ENCODE results near the gene STIP1.

The STIP1 gene

GRCh38 chr11:64238076-64238475, 52.1 kb downstream of the STIP1 start:
- no peak for TF ChIP-seq CTCF (IDR thresholded peaks at IDR 0.05; ENCODE audit: low read depth, low read length, missing control alignments)
- no peak overlapping the region for H3K4me3 ChIP-seq (replicated peaks; ENCODE audit: low read depth, low read length)
- DNase-seq (ENCODE audit: extremely low read depth, low read depth) = no peak

DNA sequence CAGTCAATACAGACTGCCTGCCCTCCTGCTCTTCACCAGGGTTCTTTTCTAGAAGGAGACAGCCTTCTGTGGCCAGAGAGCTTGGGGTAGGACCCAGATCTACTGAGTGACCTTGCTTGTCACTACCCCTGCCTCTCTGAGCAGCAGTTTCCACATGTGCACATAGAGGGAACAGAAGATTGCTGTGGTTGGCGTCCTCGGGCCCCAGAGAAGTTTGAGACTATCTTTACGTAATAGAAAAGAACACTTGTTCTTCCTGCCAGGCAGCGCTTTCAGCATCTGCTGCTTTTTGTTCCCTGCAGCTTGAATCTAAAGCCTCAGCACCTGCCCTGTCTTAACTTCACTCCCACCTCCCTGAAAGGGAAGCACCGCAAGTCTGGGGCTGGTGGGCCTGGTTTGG, 53.0 kb downstream of the STIP1 start:
- no peak for DNase-seq (ENCODE audit: extremely low read depth, low read depth)
- TF ChIP-seq CTCF (IDR thresholded peaks at IDR 0.05; ENCODE audit: low read depth, low read length, missing control alignments) = no peak
- H3K4me3 ChIP-seq (replicated peaks; ENCODE audit: low read depth, low read length) = no peak overlapping the region

- H3K4me3 ChIP-seq (replicated peaks; ENCODE audit: low read depth, low read length) = peak overlapping the region; percentile 80
- no peak for DNase-seq (ENCODE audit: extremely low read depth, low read depth)
- no peak for TF ChIP-seq CTCF (IDR thresholded peaks at IDR 0.05; ENCODE audit: low read depth, low read length, missing control alignments)
Measured at GRCh38 chr11:64239662-64240434, 53.9 kb downstream of the STIP1 start.

GRCh38 chr11:64240435-64241240, 54.7 kb downstream of the STIP1 start, which contains the start of gene FKBP2:
TSS of gene FKBP2 (plus strand) at chr11:64241095. CDS start at chr11:64242388, 1,293 bp downstream.
- peak; percentile 81 for DNase-seq (ENCODE audit: extremely low read depth, low read depth)
- TF ChIP-seq CTCF (IDR thresholded peaks at IDR 0.05; ENCODE audit: low read depth, low read length, missing control alignments) = no peak
- H3K4me3 ChIP-seq (replicated peaks; ENCODE audit: low read depth, low read length) = peak within 1 kb of the TSS; percentile 80

DNA sequence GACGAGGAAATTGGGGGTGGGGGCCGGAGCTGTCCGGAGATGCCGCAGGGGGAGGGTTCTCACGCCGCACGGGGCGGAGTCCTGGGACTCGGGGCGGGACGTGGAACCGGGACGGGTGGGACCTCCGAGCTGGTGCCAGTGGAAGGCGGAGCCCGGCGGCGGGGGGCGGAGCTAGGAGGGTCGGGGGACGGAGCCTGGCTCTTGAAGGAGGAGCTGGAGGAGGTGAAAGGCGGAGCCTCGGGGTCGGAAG, 55.2 kb downstream of the STIP1 start:
- no peak for DNase-seq (ENCODE audit: extremely low read depth, low read depth)
- peak overlapping the region; percentile 80 for H3K4me3 ChIP-seq (replicated peaks; ENCODE audit: low read depth, low read length)
- TF ChIP-seq CTCF (IDR thresholded peaks at IDR 0.05; ENCODE audit: low read depth, low read length, missing control alignments) = no peak

GRCh38 chr11:64241491-64242374, 55.8 kb downstream of the STIP1 start:
- no peak for TF ChIP-seq CTCF (IDR thresholded peaks at IDR 0.05; ENCODE audit: low read depth, low read length, missing control alignments)
- peak overlapping the region; percentile 80 for H3K4me3 ChIP-seq (replicated peaks; ENCODE audit: low read depth, low read length)
- DNase-seq (ENCODE audit: extremely low read depth, low read depth) = peak; percentile 96

Measured in HFF-Myc (cell line).